ENCODE measurements around the gene MAP3K10.

Gene MAP3K10

GRCh38 chr19:40237791-40238190 is 46.6 kb downstream of the MAP3K10 start:
- no peak for TF ChIP-seq CTCF (conservative IDR thresholded peaks at IDR 0.05)
- no peak overlapping the region for H3K27ac ChIP-seq

- no peak for TF ChIP-seq CTCF (conservative IDR thresholded peaks at IDR 0.05)
- H3K27ac ChIP-seq = no peak overlapping the region
These were observed 47.5 kb downstream of the MAP3K10 start for GRCh38 chr19:40238775-40239174.

GRCh38 chr19:40239415-40240226 is 48.4 kb downstream of the MAP3K10 start:
- no peak for TF ChIP-seq CTCF (conservative IDR thresholded peaks at IDR 0.05)
- no peak overlapping the region for H3K27ac ChIP-seq

- no peak for TF ChIP-seq CTCF (conservative IDR thresholded peaks at IDR 0.05)
These were observed 49.1 kb downstream of the MAP3K10 start for GRCh38 chr19:40240332-40240731.

GRCh38 chr19:40241125-40241808 is 50.0 kb downstream of the MAP3K10 start:
- TF ChIP-seq CTCF (conservative IDR thresholded peaks at IDR 0.05) = no peak

More at GRCh38 chr19:40240332-40240731, 49.1 kb downstream of the MAP3K10 start:
- H3K27ac ChIP-seq = no peak overlapping the region

GRCh38 chr19:40241809-40242384 is 50.7 kb downstream of the MAP3K10 start:
- TF ChIP-seq CTCF (conservative IDR thresholded peaks at IDR 0.05) = no peak
- no peak overlapping the region for H3K27ac ChIP-seq

More at GRCh38 chr19:40241125-40241808, 50.0 kb downstream of the MAP3K10 start:
- no peak overlapping the region for H3K27ac ChIP-seq

GRCh38 chr19:40242480-40242879 is 51.3 kb downstream of the MAP3K10 start:
- TF ChIP-seq CTCF (conservative IDR thresholded peaks at IDR 0.05) = no peak
- no peak overlapping the region for H3K27ac ChIP-seq

Measured in VCaP (cell line).